Lower leg skin (tissue), 3 donors: Measurements from ENCODE around the gene PTPRN2.

Source experiments
- CTCF ChIP-seq, 3 donors: fragments of 450-650 bp; IDR thresholded peaks; one replicate each; pipeline ENCODE4 v1.5.1; 2016; ENCODE audit warnings: antibody characterized with exemption in 3 of 3, mild to moderate bottlenecking in 3 of 3, moderate library complexity in 2 of 3
- POLR2A ChIP-seq, 2 donors: fragments of 450-650 bp; IDR thresholded peaks; one replicate each; pipeline ENCODE4 v1.6.1; 2016 to 2017; ENCODE audit warnings: antibody characterized with exemption in 2 of 2, mild to moderate bottlenecking in 1 of 2, moderate library complexity in 1 of 2

GRCh38 chr7:158497627-158498026 is 90.0 kb downstream of the PTPRN2 start:
- no peak for TF ChIP-seq POLR2A (IDR thresholded peaks at IDR 0.05)
- no peak for TF ChIP-seq CTCF (IDR thresholded peaks at IDR 0.05)
